ENCODE measurements around the gene NRP2.

DNA sequence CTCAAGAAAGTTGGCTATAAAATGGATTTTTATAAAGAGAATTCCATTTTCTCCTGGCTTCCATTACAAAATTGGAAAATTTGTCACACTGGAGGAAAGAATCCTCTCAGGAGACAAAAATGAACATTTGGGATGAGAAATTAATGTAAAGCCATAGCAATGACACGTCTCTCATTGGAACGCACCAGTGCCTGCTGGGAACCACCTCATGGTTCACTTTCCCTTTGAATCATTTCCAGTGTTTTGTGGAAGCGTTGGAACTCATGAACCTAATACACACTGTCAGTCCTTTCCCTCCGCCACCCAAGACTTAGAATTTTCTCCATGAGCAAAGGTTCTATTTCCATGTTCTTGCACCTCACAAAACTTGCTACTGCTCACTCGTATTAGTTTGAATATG is 21.0 kb upstream of the NRP2 start:
- TF ChIP-seq CTCF (IDR thresholded peaks at IDR 0.05) (no peak), POLR2A (IDR thresholded peaks at IDR 0.05) (no peak)
